ENCODE data around the gene BCL7A. TPM values are rescaled to one million over a fixed set of nuclear protein-coding genes. Genes with fewer than 3 reads are reported as not detected.

BCL7A gene
- total RNA-seq, 1 donor from 2014 or later: 11.4 TPM

DNA sequence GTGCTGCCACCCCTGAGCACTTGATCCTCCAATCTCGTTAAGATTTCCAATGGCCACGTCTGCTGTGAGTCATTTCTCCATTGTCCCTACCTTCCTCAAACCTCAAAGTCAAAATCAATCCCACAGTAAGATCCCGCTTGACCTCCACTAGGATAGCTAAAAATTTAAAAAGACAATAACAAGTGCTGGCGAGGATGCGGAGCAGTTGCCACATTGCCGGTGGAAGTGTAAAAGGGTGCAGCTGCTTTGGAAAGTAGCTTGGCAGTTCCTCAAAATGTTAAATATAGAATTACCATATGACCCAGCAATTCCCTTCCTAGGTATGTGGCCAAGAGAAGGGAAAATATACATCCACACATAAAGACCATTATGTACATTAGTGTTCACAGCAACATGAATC, 9.5 kb upstream of the BCL7A start:
- H3K27ac ChIP-seq: no peak overlapping the region
- TF ChIP-seq, protein P1, sequence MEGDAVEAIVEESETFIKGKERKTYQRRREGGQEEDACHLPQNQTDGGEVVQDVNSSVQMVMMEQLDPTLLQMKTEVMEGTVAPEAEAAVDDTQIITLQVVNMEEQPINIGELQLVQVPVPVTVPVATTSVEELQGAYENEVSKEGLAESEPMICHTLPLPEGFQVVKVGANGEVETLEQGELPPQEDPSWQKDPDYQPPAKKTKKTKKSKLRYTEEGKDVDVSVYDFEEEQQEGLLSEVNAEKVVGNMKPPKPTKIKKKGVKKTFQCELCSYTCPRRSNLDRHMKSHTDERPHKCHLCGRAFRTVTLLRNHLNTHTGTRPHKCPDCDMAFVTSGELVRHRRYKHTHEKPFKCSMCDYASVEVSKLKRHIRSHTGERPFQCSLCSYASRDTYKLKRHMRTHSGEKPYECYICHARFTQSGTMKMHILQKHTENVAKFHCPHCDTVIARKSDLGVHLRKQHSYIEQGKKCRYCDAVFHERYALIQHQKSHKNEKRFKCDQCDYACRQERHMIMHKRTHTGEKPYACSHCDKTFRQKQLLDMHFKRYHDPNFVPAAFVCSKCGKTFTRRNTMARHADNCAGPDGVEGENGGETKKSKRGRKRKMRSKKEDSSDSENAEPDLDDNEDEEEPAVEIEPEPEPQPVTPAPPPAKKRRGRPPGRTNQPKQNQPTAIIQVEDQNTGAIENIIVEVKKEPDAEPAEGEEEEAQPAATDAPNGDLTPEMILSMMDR (IDR thresholded peaks at IDR 0.05): no peak
- no peaks in the 10 kb centered on the region for H3K9me3 ChIP-seq
- H3K4me3 ChIP-seq: no peak overlapping the region
- H3K4me1 ChIP-seq: no peaks in the 10 kb centered on the region
- intact Hi-C loops (cut with DNase I): no loop called here
- H3K27me3 ChIP-seq: no peaks in the 10 kb centered on the region
- ATAC-seq (no peak), DNase-seq (no peak)
- H3K36me3 ChIP-seq: no peaks in the 10 kb centered on the region

DNA sequence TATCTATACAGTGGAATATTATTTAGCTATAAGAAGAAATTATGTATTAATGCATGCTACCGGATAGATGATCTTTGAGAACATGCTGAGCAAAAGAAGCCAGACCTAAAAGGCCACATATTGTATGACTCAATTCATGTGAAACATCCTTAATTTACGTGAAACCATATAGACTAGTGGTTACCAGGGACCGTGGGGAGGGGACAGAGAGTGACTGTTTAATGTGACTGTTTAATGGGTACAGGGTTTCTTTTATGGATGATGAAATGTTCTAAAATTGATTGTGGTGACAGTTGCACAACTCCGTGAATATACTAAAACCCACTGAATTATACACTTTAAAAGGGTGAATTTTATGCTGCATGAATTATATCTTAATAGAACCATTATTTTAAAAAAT, 8.5 kb upstream of the BCL7A start:
- ATAC-seq (no peak), DNase-seq (no peak)
- Histone ChIP-seq H3K27ac (no peak overlapping the region), H3K4me3 (no peak overlapping the region), H3K9me3 (no peaks in the 10 kb centered on the region), H3K27me3 (no peaks in the 10 kb centered on the region), H3K36me3 (no peaks in the 10 kb centered on the region), H3K4me1 (no peaks in the 10 kb centered on the region)
- TF ChIP-seq, protein P1 (IDR thresholded peaks at IDR 0.05): no peak
- intact Hi-C loops (cut with DNase I): no loop called here

DNA sequence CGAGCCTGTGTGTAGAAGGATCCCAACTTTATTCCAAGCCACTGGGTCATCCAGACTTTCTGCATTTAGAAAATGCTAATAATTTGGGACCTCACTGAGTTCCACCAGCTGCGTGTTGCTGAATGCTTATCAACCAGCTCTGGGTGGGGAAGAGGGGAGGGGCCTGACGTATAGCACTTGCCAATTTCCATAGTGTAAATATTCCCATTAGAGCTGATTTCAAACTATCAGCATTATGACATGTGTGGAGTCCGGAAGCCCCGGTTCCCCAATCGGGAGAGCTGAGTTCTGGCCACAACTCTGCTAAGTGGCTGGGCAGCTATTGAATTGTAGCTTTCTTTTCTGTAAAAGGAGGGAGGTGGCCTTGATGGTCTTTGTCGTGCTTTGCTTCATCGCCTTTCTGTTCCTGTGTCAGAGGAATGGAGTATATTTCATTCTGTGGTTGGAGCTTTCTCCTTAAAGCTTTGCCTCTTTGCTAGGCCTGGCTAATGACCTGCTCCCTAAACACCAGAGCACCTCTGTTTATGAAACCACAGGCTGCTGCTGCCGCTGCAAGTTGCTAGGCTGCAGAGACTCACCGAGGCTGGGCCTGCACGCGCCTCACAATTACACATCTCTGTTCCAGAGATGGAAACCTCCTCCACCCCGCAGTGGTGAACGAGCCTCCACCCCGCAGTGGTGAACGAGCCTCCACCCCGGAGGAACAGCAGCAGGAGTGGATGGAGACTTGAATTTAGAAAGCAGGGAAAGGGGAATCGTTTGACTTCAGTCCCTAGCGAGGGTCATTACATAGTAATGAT, 7.7 kb upstream of the BCL7A start:
- DNase-seq (no peak), ATAC-seq (no peak)
- no peaks in the 10 kb centered on the region for H3K27me3 ChIP-seq
- H3K9me3 ChIP-seq: no peaks in the 10 kb centered on the region
- TF ChIP-seq, protein P1 (IDR thresholded peaks at IDR 0.05): no peak
- no peak overlapping the region for H3K27ac ChIP-seq
- no peaks in the 10 kb centered on the region for H3K4me1 ChIP-seq
- H3K4me3 ChIP-seq: no peak overlapping the region
- H3K36me3 ChIP-seq: no peaks in the 10 kb centered on the region
- intact Hi-C loops (cut with DNase I): no loop called here

DNA sequence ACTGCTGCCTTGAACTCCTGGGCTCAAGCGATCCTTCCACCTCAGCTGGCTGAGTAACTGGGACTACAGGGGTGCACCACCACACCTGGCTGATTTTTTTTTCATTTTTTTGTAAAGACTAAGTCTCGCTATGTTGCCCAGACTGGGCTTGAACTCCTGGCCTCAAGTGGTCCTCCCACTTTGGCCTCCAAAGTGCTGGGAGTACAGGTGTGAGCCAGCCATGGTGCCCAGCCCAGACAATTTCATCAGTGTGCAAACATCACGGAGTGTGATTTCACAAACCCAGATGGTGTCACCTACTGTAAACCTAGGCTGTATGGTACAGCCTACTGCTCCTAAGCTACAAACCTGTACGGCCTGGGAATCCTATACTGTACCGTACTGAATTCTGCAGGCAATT, 6.9 kb upstream of the BCL7A start:
- no peaks in the 10 kb centered on the region for H3K9me3 ChIP-seq

DNA sequence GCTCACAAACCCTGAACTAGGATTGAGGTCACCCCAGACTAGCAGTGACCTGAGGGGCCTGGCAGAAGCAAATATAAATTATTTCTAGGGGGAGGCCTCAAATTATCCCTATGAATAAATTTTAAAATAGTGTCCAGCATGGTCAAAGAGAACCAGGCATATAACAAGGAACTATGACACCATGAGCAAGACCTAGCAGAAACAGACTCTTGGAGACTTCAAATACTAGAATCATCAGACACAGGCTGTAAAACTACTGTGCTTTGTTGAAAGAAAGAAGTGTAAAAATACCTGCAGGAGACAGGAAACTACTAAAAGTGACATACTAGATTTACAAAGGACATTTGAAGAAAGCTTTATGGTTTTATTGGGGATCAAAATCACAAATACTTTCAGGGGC, 3.2 kb upstream of the BCL7A start:
- H3K27ac ChIP-seq: no peak overlapping the region
- ATAC-seq (no peak), DNase-seq (no peak)
- H3K27me3 ChIP-seq: no peaks in the 10 kb centered on the region
- H3K4me3 ChIP-seq: no peak overlapping the region
- TF ChIP-seq, protein P1 (IDR thresholded peaks at IDR 0.05): no peak
- no peaks in the 10 kb centered on the region for H3K9me3 ChIP-seq
- intact Hi-C loops (cut with DNase I): no loop called here
- peaks cover 3% of the 10 kb centered on the region for H3K4me1 ChIP-seq
- no peaks in the 10 kb centered on the region for H3K36me3 ChIP-seq

More for the DNA sequence above, 6.9 kb upstream of the BCL7A start:
- DNase-seq (no peak), ATAC-seq (no peak)
- no peaks in the 10 kb centered on the region for H3K4me1 ChIP-seq
- H3K36me3 ChIP-seq: no peaks in the 10 kb centered on the region
- TF ChIP-seq, protein P1 (IDR thresholded peaks at IDR 0.05): no peak
- H3K27ac ChIP-seq: no peak overlapping the region
- intact Hi-C loops (cut with DNase I): no loop called here
- H3K4me3 ChIP-seq: no peak overlapping the region
- H3K27me3 ChIP-seq: no peaks in the 10 kb centered on the region

Measured in upper lobe of right lung (tissue), 1 donor.